Measurements from ENCODE around the gene CPVL. TPM values are rescaled to one million over a fixed set of nuclear protein-coding genes. Genes with fewer than 3 reads are reported as not detected.

Gene CPVL
- total RNA-seq, 2 donors from 2014 or later = 32.4 to 53.3 TPM

DNA sequence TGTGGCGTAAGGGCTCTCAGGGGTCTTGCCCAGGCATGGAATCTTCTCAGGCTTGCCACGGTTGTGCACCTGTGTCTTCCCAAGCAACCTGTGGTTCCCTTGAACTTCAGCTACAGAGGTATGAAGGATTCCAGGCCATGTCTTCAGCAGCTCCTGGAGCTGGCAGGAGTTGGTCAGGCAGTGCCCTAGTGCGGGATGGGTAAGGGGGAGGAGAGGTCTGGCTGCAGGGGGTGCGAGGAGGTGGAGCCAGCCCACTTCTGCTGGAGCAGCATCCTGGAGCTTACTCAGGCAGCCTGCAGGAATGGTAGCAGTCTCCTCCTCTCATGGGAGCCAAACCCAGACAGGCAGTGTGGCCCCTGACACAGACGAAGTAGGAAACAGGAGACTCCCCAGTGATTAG is 184.4 kb downstream of the CPVL start:
- Histone ChIP-seq H3K27me3 (ENCODE audit: control insufficient read depth, insufficient read depth, low read length, poor library complexity, severe bottlenecking) (peaks cover 24% of the 10 kb centered on the region), H3K4me3 (ENCODE audit: low read length) (no peak overlapping the region), H3K9me3 (ENCODE audit: control insufficient read depth, low read length) (no peaks in the 10 kb centered on the region), H3K36me3 (ENCODE audit: control insufficient read depth, insufficient read depth, low read length) (no peaks in the 10 kb centered on the region), H3K9ac (ENCODE audit: extremely low read depth, low read length, poor library complexity, severe bottlenecking) (no peak overlapping the region), H3K27ac (ENCODE audit: low read depth, low read length) (no peak overlapping the region), H3K4me1 (ENCODE audit: control insufficient read depth, insufficient read depth, low read length) (no peaks in the 10 kb centered on the region)
- H3K4me3 Mint-ChIP-seq = no peak overlapping the region
- H3K4me1 Mint-ChIP-seq = peaks cover 24% of the 10 kb centered on the region
- no peaks in the 10 kb centered on the region for H3K9me3 Mint-ChIP-seq
- TF ChIP-seq, protein P1, sequence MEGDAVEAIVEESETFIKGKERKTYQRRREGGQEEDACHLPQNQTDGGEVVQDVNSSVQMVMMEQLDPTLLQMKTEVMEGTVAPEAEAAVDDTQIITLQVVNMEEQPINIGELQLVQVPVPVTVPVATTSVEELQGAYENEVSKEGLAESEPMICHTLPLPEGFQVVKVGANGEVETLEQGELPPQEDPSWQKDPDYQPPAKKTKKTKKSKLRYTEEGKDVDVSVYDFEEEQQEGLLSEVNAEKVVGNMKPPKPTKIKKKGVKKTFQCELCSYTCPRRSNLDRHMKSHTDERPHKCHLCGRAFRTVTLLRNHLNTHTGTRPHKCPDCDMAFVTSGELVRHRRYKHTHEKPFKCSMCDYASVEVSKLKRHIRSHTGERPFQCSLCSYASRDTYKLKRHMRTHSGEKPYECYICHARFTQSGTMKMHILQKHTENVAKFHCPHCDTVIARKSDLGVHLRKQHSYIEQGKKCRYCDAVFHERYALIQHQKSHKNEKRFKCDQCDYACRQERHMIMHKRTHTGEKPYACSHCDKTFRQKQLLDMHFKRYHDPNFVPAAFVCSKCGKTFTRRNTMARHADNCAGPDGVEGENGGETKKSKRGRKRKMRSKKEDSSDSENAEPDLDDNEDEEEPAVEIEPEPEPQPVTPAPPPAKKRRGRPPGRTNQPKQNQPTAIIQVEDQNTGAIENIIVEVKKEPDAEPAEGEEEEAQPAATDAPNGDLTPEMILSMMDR (conservative IDR thresholded peaks at IDR 0.05) = no peak
- H3K36me3 Mint-ChIP-seq (ENCODE audit: low read depth) = no peaks in the 10 kb centered on the region
- H3K27ac Mint-ChIP-seq = no peak overlapping the region
- peaks cover 44% of the 10 kb centered on the region for H3K27me3 Mint-ChIP-seq (ENCODE audit: insufficient read depth)
- 61 to 69% methylated on average over 3 to 5 of the region's 5 CpGs for WGBS, 2 experiments (ENCODE audit: insufficient coverage in 1 of 2, insufficient read length in 1 of 2)
- DNase-seq = peak; percentile 85

DNA sequence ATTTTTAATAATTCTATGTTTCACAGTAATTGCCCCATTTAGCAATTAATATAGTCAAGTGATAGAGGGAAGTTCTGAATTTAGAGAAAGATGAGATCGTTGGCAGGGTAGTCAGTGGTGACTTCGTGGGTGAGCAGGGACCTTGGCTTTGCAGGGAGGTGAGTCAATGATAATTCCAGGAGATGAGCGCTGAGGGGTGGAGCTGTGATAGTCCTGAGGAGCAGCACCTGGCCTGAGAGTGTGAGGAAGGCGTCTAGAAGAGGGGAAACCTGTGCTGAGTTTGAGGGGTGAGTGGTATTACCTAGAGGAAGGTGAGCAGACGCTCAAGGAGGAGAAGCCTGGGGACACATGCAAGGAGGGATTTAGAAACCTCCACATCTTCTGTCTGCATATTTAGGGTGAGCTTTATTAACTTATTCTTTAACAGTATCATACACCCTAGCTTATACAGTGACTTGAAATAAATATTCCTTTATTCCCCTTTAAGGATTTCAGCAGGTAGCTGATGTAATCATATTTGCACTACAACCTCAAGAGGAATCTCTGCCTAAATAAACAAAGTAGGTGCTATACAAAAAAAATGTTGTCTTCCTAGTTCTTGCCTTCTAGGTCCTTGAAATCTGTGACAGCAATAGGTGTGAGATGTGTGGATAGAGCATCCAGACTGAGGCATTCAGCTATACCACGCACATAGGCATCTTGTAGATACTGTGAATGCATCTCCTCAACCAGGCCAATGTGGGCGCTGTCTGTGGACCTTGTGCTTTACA is 186.1 kb downstream of the CPVL start:
- 83 to 88% methylated on average over 4 to 7 of the region's 7 CpGs for WGBS, 2 experiments (ENCODE audit: insufficient coverage in 1 of 2, insufficient read length in 1 of 2)
- no peak overlapping the region for H3K4me3 Mint-ChIP-seq

DNA sequence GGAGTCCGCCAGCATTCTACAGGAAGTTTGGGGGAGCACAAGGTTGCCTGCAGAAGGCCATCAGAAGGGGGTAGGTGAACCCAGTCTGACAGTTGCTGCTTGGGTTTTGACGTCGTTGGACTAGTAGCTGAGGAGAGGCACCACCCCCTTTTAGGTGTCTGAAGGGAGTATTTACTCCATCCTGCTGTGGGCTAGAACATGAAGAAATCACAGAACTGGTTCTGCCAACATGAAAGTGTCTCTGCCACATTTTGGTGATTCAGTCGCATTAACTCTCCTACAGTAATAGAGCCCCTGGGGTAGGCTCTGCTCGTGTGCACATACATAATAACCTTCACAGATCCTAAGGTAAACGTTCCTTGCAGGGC is 187.4 kb downstream of the CPVL start:
- WGBS, 2 experiments (ENCODE audit: insufficient coverage in 1 of 2, insufficient read length in 1 of 2) = 67 to 81% methylated on average over 4 to 6 of the region's 6 CpGs
- Histone ChIP-seq H3K27me3 (ENCODE audit: control insufficient read depth, insufficient read depth, low read length, poor library complexity, severe bottlenecking) (peaks cover 28% of the 10 kb centered on the region), H3K36me3 (ENCODE audit: control insufficient read depth, insufficient read depth, low read length) (no peaks in the 10 kb centered on the region), H3K4me3 (ENCODE audit: low read length) (peak overlapping the region; percentile 75), H3K9ac (ENCODE audit: extremely low read depth, low read length, poor library complexity, severe bottlenecking) (no peak overlapping the region), H3K4me1 (ENCODE audit: control insufficient read depth, insufficient read depth, low read length) (no peaks in the 10 kb centered on the region), H3K27ac (ENCODE audit: low read depth, low read length) (no peak overlapping the region), H3K9me3 (ENCODE audit: control insufficient read depth, low read length) (no peaks in the 10 kb centered on the region)
- Mint-ChIP-seq H3K9me3 (no peaks in the 10 kb centered on the region), H3K36me3 (ENCODE audit: low read depth) (no peaks in the 10 kb centered on the region), H3K4me3 (peak overlapping the region; percentile 60), H3K4me1 (peaks cover 27% of the 10 kb centered on the region), H3K27ac (no peak overlapping the region), H3K27me3 (ENCODE audit: insufficient read depth) (peaks cover 67% of the 10 kb centered on the region)
- no peak for DNase-seq
- TF ChIP-seq, protein P1 (conservative IDR thresholded peaks at IDR 0.05) = no peak

More for the DNA sequence above, 186.1 kb downstream of the CPVL start:
- Histone ChIP-seq H3K9ac (ENCODE audit: extremely low read depth, low read length, poor library complexity, severe bottlenecking) (no peak overlapping the region), H3K36me3 (ENCODE audit: control insufficient read depth, insufficient read depth, low read length) (no peaks in the 10 kb centered on the region), H3K9me3 (ENCODE audit: control insufficient read depth, low read length) (no peaks in the 10 kb centered on the region), H3K27me3 (ENCODE audit: control insufficient read depth, insufficient read depth, low read length, poor library complexity, severe bottlenecking) (peaks cover 28% of the 10 kb centered on the region), H3K27ac (ENCODE audit: low read depth, low read length) (no peak overlapping the region), H3K4me3 (ENCODE audit: low read length) (no peak overlapping the region), H3K4me1 (ENCODE audit: control insufficient read depth, insufficient read depth, low read length) (no peaks in the 10 kb centered on the region)
- Mint-ChIP-seq H3K36me3 (ENCODE audit: low read depth) (no peaks in the 10 kb centered on the region), H3K4me1 (peaks cover 25% of the 10 kb centered on the region), H3K9me3 (no peaks in the 10 kb centered on the region), H3K27ac (no peak overlapping the region), H3K27me3 (ENCODE audit: insufficient read depth) (peaks cover 55% of the 10 kb centered on the region)
- DNase-seq = no peak
- TF ChIP-seq, protein P1 (conservative IDR thresholded peaks at IDR 0.05) = no peak
